HG02870 (cell line): ENCODE results near the gene RBM7.

Experiments used
- ATAC-seq: cut with Tn5 transposase; IDR thresholded peaks from one replicate; pipeline ENCODE4 v1.9.1; 2021; ENCODE audit warnings: mild to moderate bottlenecking, moderate library complexity; ENCODE audit not compliant: unreplicated experiment

The RBM7 gene

DNA sequence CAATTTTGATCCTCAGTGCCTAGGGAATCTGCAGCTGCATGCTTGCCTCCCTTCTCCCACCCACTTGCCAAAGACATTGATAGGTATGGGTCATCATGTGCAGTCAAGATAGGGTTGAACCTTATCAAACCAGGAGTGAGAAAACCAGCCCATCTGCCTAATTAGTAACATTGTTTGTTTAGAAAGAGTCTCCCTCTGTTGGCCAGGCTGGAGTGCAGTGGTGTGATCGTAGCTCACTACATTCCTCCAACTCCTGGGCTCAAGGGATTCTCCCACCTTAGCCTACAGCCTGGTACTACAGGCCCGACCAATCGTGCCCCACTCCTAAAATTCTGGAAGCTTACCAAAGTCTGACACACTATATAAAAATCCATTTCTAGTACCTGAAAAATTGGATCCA, 4.7 kb upstream of the RBM7 start:
- ATAC-seq: no peak

DNA sequence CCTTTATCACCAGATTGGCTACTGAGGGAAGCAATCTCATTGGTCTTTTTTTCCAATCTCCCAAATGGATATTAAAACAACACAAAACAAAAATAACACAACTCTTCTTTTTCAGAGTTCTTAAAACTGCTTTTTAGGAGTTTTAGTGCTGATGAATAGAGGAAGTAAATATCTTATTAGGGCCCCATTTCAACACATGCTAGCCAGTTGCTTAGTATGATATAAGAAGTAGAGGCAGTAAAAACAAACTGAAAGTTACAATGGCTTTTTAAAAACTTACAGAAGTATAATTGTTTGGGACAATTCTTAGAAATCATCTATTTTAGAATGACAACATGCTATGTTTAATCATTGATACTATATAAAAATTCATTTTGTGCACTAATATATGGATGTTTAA, 3.5 kb upstream of the RBM7 start:
- no peak for ATAC-seq

DNA sequence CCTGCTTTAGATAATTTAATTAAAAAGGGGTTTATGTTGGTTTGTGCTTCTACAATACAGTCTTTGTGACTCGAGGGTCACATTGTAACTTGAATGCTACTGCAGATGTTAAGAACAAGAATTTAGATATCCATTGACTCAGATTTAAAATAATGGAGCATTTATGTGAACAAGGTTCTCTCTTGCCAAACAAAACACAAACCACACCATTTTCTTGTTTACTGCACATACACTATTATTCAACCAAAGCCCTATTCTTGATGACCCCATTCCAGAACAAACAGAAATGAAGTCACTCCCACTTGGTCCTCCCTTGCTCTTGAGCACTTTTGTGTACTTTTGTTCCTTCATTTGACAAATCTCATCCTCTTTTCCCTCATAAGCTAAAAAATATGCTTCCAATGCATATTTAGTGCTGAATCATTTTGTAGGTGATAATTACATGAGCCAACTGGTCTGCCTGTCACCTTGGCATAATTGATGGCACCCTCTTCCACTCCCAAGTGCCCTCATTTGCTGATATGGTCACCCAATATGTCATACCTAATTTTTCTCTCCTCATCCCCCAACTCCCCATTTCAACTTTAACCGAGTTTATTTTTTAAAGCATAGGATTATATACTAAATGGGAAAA, 3.0 kb upstream of the RBM7 start:
- no peak for ATAC-seq

DNA sequence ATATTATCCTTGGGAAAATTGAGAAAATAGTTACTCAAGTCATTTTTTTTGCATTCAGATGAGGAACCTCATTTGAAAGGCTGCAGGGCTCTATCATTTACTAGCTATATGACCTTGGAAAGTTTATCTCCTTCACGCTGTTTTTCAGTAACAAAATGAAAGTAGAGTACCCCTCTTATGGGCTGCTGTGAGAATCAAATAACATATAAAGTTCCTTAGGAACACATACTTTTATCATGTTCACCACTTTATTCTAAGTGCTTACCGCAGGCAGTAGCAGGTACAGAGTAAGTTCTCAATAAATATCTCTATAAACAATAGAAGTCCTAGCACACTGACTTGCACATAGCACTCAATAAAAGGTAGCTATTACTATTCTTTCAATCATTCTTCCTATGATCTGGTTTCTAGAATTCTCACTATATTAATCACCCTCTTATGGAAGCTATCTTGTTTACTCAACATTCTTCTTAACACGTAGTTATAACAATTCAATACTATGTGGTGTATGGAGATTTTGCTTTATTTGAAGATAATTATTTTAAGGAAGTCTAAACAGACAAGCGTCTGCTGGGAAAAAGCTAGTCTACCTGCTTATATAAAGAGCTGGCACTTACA, 2.1 kb upstream of the RBM7 start:
- ATAC-seq: no peak

DNA sequence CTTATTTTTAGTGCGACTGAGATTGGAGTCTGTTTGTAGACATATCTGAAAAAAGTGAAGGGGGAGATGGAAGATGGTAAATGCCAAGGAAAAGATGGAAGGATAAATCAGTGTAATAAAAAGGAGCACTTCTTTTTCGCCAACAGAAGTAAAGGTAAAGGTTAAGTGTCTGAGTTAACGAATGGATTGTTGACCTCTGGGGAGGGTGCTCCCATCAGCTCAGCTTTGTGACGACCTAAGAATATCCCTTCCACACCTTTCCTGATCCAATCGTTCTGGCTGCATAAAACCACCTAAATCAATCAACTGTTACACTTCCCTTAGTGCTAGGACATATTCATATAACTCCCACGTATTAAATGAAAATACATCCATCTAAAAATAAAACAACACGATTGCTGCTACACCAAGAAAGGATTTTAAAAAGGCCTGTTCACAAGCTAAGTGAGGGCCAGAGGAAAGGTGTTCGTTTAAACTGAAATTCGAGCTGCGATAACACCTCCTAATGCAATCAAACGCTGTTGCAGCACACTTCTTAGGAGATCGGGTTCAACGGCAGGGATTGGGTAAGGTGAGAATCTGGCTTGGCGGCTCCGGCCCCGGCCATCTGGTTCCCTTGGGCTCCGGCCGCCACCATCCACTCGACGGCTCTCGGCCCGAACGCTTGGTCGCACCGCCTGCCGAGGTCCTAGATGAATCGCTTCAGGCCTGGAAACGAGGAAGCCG, 813 bp upstream of the RBM7 start:
- ATAC-seq: no peak

DNA sequence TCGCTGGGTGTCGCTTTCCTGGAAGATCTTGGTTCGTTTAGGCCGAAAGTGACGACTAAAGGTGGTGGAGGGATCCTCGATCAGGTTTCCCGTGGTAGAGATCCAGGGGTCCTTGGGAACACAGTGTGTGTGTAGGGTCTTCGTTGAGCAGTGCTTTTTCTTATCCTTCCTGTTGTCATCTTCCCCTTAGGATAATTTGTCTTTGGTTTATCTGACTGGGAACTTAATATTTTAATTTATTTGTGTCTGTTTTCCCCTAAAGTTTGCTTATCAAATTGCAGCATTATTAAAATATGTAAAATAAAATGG, 403 bp downstream of the RBM7 start:
- no peak for ATAC-seq

DNA sequence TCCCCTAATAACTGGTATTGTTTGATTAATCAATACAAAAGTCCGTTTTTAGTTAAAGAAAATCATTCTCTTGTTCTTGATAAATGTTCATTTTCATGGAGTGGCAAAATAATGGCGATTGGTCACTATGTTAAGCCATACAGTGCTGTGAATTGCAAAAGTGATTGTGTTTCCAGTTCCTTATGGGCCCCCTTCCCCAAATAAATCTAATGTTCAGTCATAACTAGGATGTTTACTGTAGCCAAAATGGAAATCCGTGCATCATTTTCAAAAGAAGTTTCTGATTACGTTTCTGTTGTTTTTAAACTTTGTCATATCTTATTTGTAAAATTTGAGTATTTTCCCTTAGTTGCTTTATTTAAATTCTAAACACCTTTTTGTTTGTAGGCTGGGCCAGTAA, 845 bp downstream of the RBM7 start:
- no peak for ATAC-seq

DNA sequence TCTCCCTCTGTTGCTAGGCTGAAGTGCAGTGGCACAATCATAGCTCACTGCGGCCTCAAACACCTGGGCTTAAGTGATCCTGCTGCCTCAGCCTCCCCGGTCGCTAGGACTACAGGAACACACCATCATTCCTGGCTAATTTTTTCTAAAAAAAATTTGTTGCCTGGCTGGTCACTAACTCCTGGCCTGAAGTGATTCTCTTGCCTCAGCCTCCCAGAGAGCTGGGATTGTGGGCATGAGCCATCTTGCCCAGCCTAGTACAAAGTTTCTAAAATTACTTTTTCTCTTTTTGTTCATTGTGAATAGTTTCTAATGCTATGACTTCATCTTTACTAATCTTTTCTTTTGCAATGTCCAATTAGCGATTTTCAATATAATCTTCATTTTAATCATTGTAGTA, 12.5 kb downstream of the RBM7 start:
- ATAC-seq: no peak

DNA sequence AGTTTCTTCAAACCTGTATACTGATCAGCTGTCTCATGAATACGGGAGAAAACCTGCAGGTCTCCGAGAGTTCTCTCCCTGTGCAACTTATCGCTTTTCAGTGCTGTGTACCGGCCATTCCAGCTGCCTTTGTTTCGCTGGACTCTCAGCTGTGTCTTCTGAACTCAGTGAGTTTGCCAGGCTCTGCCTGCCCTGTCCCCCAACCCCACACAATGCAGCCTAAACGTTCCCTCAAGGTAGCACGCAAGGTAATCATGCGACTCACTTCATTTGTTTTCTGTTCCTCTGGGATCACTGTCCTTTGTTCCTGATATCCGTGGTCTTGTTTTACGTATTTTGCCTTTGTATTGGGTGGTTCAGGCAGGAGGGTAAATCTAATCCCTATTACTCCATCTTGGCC, 13.5 kb downstream of the RBM7 start:
- no peak for ATAC-seq

DNA sequence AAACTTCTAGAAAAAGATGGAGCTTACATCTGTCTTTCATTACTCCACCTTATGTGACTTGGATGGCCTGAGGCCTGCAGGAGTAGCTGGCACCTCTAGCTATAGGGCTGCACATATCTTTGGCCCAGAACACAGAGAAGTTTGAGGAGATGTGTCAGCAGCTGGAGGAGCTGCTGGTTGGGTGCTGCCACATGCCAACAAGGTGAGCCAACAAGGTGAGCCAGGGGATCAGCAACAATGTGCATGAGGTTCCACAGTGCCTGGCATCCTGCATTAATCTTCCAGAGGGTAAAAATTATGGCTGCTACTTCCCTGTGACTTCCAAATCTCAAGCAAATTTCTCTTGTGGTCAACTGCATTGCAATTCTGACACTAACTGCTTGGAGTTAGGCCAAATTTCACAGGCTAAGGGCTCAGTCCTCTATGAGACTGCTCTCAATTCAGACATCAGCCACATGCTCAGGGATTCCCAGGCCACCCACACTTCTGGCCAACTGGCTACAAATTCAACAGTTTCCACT, 16.0 kb downstream of the RBM7 start:
- no peak for ATAC-seq

DNA sequence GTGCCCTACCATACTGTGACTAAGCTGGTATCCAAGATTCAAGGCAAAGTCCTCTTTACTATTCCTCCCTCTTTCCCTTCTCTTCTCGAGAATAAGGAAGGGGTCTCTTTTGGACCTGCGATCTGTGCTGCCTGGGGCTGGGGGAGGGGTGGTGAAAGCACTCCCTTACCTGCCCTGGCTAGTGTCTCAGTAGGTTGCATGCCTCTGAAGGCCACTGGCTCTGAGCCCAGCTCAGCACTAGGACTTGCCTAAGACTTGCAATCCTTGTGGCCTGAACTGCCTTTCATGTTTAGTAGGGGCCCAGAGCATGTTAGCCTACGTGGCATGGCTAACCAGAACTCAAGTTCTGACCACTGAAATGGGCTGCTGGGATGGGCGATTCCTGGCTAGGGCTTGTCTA, 25.8 kb downstream of the RBM7 start:
- no peak for ATAC-seq

DNA sequence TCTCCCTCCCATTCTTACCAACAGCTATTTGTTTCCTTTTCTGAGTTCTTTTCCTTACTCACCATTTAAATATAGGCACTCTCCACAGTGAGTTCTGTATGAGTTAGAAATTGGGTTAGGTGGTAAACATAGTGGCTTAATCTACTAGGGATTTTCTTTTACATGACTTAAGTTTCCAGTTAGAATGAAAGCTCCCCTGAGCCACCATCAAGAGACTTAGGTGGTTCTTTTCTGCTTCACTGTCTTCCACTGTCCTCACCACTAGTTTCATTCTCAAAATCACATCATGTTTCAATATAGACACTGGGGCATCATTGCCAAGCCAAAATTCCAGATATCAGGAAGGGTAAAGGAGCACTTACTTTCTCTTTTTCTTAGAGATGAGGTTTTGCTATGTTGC, 29.8 kb downstream of the RBM7 start:
- ATAC-seq: no peak

DNA sequence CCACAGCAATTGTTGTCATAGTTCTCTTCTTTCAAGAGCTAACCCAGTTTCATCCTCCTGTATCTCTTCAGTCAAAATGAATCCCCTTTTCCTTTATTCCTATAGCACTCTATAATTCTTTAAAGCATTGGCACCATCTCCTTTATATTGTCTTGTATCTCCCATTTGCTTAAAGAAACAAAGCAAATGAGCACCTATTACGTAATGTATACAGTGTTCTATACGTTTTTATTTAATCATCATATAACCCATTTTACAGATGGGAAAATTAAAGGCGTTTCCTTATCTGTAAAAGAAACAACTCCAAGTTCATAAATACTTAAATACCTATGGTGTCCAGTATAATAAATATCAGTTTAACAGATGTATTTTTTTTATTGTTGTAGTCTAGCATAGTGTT, 32.4 kb downstream of the RBM7 start:
- ATAC-seq: no peak

DNA sequence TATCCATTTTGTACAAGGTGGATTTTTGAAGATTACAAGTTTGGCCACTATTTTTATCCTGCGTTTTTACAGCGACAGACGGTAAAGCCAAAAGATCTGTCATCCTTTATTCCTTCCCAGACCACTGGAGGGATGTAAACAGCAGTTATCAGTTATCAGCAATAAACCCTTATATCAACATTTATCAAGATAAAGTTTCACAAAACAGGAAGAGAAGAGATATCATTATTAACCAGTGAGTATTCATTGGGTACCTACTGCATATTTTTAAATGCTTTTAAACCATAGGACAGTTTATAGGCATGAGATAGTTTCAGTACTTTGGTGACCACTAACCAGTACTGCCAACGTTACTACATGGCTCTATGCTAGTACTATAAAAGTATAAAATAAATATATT, 32.9 kb downstream of the RBM7 start:
- ATAC-seq: no peak

DNA sequence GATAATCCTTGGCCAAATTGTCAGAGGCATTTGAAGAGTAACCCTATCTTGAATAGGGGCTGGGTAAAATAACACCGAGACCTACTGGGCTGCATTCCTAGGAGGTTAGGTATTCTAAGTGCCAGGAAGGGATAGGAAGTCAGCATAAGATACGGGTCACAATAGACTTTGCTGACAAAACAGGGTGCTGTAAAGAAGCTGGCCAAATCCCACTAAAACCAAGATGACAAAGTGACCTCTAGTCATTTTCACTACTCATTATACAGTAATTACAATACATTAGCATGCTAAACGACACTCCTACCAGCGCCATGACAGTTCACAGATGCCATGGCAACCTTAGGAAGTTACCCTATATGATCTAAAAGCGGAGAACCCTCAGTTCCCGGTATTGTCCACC, 37.8 kb downstream of the RBM7 start:
- ATAC-seq: no peak

DNA sequence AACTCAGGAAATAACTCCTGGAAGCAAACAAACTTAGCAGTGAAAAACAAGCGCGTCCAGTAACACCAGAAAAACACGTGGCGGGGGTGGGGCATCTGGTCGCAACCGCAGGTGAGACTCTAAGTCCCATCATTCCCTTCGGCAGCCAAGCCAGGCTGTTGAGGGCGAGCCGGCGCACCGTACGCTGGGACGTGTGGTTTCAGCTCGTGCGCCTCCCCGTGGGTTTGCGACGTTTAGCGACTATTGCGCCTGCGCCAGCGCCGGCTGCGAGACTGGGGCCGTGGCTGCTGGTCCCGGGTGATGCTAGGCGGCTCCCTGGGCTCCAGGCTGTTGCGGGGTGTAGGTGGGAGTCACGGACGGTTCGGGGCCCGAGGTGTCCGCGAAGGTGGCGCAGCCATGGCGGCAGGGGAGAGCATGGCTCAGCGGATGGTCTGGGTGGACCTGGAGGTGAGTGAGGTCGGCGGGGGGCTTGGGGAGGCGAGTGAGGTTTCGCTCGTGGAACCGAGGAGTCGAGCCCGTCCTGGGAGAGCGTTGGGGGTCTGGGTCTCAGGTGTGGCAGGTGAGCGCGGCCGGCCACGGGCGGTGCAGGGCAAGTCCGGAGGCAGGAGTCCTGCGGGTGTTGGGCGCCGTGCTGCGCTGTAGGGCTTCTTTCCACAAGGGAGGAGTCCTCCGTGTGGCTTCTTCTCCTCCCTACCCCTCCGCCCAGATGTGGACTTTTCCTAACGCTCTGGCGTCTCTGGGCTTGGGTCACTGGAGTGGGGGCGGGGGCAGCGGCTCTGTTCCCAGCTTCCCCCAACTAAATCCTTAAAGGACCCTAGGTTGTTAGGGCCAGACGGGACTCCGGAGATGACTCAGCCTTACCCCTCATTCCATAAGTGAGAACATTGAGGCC, 39.0 kb downstream of the RBM7 start, which contains the start of gene REXO2:
REXO2 (plus strand) TSS at position 239 of the 892 bp plus-strand sequence; CDS start at position 301, 62 bp downstream.
- ATAC-seq: peak; percentile 97

DNA sequence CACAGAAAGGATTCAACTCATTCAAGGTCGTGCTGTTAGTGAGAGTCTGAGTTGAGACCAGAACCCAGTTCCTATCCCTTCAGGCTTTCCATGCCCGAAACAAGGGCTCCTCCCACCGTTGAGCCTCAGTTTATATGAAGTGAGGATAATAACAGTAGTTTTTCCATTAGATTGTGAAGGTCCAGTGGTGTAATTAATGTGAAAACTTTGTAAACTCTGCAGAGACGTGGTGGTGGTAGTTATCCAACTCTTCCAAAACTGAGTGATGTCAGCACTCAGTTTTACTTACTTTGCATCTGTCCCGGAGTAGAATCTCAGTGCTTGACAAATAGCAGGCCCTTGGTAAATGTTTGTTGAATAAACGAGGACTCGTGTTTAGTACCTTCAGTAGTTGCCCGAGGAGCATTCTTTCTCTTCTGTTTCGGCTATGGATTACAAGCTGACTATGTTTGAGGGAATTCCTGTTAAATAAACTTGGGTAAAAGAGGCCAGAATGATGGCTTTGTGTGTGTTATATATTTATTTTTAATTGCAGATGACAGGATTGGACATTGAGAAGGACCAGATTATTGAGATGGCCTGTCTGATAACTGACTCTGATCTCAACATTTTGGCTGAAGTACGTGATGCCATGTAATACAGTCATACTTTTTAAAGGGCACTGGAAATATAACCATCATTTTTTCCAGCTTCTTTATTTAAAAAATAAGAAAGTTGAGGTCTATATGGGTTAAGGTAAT, 39.8 kb downstream of the RBM7 start:
- ATAC-seq: no peak

DNA sequence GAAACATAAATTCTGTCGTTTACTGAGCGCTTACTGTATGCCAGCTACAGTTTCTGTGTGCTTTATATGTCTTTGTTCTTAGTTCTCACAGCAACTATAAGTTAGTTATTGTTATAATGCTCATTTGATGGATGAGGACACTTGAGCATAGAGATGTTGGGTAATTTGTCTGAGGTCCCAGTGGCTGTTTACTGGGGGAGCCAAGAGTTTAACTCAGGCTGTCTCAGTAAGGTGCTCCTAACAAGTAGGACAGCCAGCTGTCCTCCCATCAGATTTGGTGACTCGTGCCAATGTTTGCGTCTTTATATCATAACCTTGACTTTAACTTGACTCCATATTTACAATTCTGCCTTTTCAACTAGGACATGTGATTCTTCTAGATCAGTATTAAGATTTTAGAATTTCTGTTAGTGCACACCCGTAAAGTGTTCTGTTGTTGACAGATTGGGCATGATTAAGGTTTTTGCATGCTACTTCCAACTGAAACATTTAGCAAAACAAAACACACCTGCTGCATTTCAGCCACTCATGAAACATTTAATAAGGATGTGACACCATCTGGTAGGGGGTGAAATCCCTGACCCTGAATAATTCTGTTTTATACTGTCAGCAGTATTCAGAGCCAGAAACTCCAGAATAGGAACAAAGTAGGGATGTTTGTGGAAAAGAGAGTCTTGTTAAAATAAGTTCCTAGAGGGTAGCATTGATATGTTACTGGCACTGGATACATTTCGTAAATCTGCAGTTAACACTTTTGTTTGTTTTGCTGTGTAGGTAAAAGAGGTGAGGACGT, 40.7 kb downstream of the RBM7 start:
- no peak for ATAC-seq

DNA sequence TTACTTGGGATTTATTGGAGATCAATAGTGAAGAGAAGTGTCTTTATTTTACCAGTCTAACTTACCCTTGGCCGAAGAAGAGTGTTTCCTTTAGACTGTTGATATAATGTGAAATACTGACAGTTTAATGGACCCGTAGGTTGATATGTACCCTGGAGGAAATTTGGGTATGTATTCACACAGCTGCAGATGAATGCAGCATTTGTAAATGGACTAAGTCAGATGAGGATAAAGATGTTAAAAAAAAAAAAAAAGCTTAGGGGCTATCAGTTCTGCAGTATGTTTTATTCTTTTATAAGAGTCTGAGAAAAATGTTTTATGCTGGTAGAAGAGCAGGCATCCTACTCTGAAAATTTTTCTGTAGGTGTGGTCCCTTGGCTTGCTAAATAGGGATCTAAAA, 41.5 kb downstream of the RBM7 start:
- no peak for ATAC-seq

DNA sequence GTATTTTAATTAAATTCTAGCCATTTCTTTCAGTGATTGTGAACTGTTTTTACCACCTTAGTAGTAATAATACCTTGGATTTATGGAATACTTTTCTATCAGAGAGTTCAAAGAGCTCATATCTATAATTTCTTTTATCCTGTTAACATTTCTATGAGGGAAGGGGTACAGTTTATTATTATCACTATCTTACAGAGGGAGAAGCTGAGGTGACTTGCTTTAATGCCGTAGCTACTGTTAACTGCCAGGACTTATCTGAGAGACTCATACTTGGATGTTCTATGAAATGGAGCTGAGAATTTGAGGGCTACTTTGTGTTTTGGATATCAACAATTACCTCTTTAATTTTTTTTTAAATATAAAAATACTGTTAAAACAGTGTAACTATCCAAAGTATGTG, 42.1 kb downstream of the RBM7 start:
- no peak for ATAC-seq
